Activated T-helper 17 cell treated with anti-CD3 and anti-CD28 coated beads, Interleukin-2, amount 50 U/mL, for 72 hours (primary cell): Measurements from ENCODE around the gene PLOD3. TPM values are rescaled to one million over a fixed set of nuclear protein-coding genes. Genes with fewer than 3 reads are reported as not detected.

Source experiments
- ATAC-seq: fragments of 150-1000 bp; cut with Tn5 transposase; replicated peaks from 2 replicates; pipeline ENCODE4 v1.10.0; 2021; ENCODE audit warnings: mild to moderate bottlenecking, moderate library complexity
- H3K27ac Mint-ChIP-seq: one replicate; pipeline ENCODE4 v1.8.0; 2022; ENCODE audit warnings: mixed read lengths
- H3K27me3 Mint-ChIP-seq: one replicate; pipeline ENCODE4 v1.8.0; 2022; ENCODE audit warnings: mixed read lengths
- H3K36me3 Mint-ChIP-seq: one replicate; pipeline ENCODE4 v1.8.0; 2022; ENCODE audit warnings: low read depth, mild to moderate bottlenecking, mixed read lengths
- H3K4me1 Mint-ChIP-seq: one replicate; pipeline ENCODE4 v1.8.0; 2022; ENCODE audit warnings: mixed read lengths
- H3K4me3 Mint-ChIP-seq: one replicate; pipeline ENCODE4 v1.8.0; 2022; ENCODE audit warnings: mild to moderate bottlenecking, mixed read lengths
- H3K9me3 Mint-ChIP-seq: one replicate; pipeline ENCODE4 v1.8.0; 2022; ENCODE audit warnings: mixed read lengths
- total RNA-seq, 2 donors: library from RNA; stranded (reverse); gene quantifications; one replicate each; pipeline ENCODE4 v1.2.3, GENCODE V29; 2022

PLOD3 gene
- total RNA-seq, 2 donors from 2014 or later: 55.6 to 69.6 TPM

- no peak overlapping the region for H3K27ac Mint-ChIP-seq
- no peak for ATAC-seq
- H3K4me3 Mint-ChIP-seq: peak overlapping the region; percentile 60
- H3K36me3 Mint-ChIP-seq: peaks cover under 1% of the 10 kb centered on the region
- H3K27me3 Mint-ChIP-seq: peaks cover 68% of the 10 kb centered on the region
- peaks cover 50% of the 10 kb centered on the region for H3K4me1 Mint-ChIP-seq
- no peaks in the 10 kb centered on the region for H3K9me3 Mint-ChIP-seq
These were observed 46.6 kb downstream of the PLOD3 start for GRCh38 chr7:101170617-101171441.

- peak; percentile 37 for ATAC-seq
- peaks cover 9% of the 10 kb centered on the region for H3K36me3 Mint-ChIP-seq
- no peak overlapping the region for H3K27ac Mint-ChIP-seq
- peaks cover 54% of the 10 kb centered on the region for H3K4me1 Mint-ChIP-seq
- peak overlapping the region; percentile 60 for H3K4me3 Mint-ChIP-seq
- peaks cover 64% of the 10 kb centered on the region for H3K27me3 Mint-ChIP-seq
- H3K9me3 Mint-ChIP-seq: no peaks in the 10 kb centered on the region
These were observed 47.4 kb downstream of the PLOD3 start for GRCh38 chr7:101169838-101170551.

GRCh38 chr7:101169110-101169837 is 48.1 kb downstream of the PLOD3 start:
- peaks cover 61% of the 10 kb centered on the region for H3K27me3 Mint-ChIP-seq
- H3K36me3 Mint-ChIP-seq: peaks cover 11% of the 10 kb centered on the region
- peaks cover 54% of the 10 kb centered on the region for H3K4me1 Mint-ChIP-seq
- ATAC-seq: no peak
- no peaks in the 10 kb centered on the region for H3K9me3 Mint-ChIP-seq
- peak overlapping the region; percentile 1 for H3K27ac Mint-ChIP-seq
- H3K4me3 Mint-ChIP-seq: peak overlapping the region; percentile 54

- Mint-ChIP-seq H3K4me3 (peak overlapping the region; percentile 54), H3K27me3 (peaks cover 56% of the 10 kb centered on the region)
These were observed 48.9 kb downstream of the PLOD3 start for GRCh38 chr7:101168412-101169049.

GRCh38 chr7:101167645-101168411 is 49.6 kb downstream of the PLOD3 start:
- ATAC-seq: no peak
- no peak overlapping the region for H3K27ac Mint-ChIP-seq
- peak overlapping the region; percentile 91 for H3K4me3 Mint-ChIP-seq
- peaks cover 50% of the 10 kb centered on the region for H3K4me1 Mint-ChIP-seq
- no peaks in the 10 kb centered on the region for H3K9me3 Mint-ChIP-seq
- H3K27me3 Mint-ChIP-seq: peaks cover 54% of the 10 kb centered on the region
- H3K36me3 Mint-ChIP-seq: peaks cover 11% of the 10 kb centered on the region

More at GRCh38 chr7:101168412-101169049, 48.9 kb downstream of the PLOD3 start:
- Mint-ChIP-seq H3K9me3 (no peaks in the 10 kb centered on the region), H3K4me1 (peaks cover 50% of the 10 kb centered on the region), H3K36me3 (peaks cover 11% of the 10 kb centered on the region), H3K27ac (no peak overlapping the region)
- ATAC-seq: no peak

DNA sequence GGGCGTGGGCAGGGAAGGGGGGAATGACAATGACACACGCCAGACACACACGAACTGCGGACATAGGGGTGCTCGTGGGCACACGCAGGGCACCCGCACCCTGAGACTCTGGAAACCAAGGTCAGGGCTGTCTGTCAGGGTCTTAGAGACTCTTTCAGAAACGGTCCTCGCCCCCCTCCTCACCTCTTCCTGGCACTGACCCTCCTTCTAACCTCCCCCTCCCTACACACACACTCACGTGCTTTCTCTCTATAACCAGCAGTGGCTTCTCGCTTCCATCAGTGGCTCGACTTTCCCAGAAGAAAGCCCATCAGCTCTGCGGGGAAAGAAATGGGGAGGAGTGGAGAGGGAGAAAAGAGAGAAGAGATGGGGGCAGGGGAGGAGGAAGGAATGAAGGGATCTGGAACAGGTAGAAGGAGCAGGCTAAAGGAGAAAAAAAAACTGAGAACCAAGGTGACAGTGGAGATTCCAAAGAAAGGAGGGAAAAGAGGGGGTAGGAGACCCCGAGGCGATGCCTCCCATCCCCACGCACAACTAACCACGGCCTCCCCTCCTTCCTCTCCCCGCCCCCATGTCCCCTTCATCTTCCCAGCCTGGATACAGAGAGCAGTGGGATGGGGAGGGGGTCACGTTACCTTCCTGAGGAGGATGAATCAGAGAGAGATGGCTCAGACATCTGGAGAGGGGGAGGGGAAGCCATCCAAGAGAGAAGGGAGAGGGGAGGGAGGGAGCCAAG is 50.3 kb downstream of the PLOD3 start:
- ATAC-seq: no peak
- Mint-ChIP-seq H3K27ac (no peak overlapping the region), H3K9me3 (no peaks in the 10 kb centered on the region), H3K27me3 (peaks cover 52% of the 10 kb centered on the region), H3K4me1 (peaks cover 50% of the 10 kb centered on the region), H3K36me3 (peaks cover 16% of the 10 kb centered on the region), H3K4me3 (peak overlapping the region; percentile 91)

DNA sequence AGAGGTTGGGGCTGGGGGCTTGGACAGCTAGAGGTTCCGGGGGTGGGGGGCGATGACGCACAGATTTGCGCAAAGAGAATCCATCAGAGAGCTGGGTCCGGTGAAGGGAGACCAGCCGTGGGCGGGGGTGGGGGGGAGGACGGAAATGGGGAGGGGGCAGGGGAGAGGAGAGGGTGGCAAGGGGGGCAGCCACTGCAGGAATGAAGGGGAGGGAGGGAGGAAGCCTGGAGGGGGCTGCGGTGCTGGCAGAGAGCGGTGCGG is 50.8 kb downstream of the PLOD3 start:
- peaks cover 48% of the 10 kb centered on the region for H3K27me3 Mint-ChIP-seq
- peaks cover 46% of the 10 kb centered on the region for H3K4me1 Mint-ChIP-seq
- H3K36me3 Mint-ChIP-seq: peaks cover 19% of the 10 kb centered on the region
- peak overlapping the region; percentile 91 for H3K4me3 Mint-ChIP-seq
- ATAC-seq: no peak
- H3K27ac Mint-ChIP-seq: no peak overlapping the region
- H3K9me3 Mint-ChIP-seq: no peaks in the 10 kb centered on the region

- Mint-ChIP-seq H3K4me1 (peaks cover 42% of the 10 kb centered on the region), H3K36me3 (peaks cover 23% of the 10 kb centered on the region), H3K9me3 (no peaks in the 10 kb centered on the region), H3K27me3 (peaks cover 48% of the 10 kb centered on the region), H3K27ac (peak overlapping the region; percentile 38), H3K4me3 (peak overlapping the region; percentile 91)
- ATAC-seq: no peak
These were observed 51.3 kb downstream of the PLOD3 start for GRCh38 chr7:101165958-101166647.

- H3K27me3 Mint-ChIP-seq: peaks cover 40% of the 10 kb centered on the region
- peak within 1 kb of the TSS; percentile 91 for H3K4me3 Mint-ChIP-seq
- peaks cover 35% of the 10 kb centered on the region for H3K4me1 Mint-ChIP-seq
- H3K27ac Mint-ChIP-seq: peak within 1 kb of the TSS; percentile 38
- peak; percentile 92 for ATAC-seq
- peaks cover 31% of the 10 kb centered on the region for H3K36me3 Mint-ChIP-seq
- no peaks in the 10 kb centered on the region for H3K9me3 Mint-ChIP-seq
These were observed 52.1 kb downstream of the PLOD3 start, which contains the start of gene VGF for GRCh38 chr7:101165075-101165957. Gene VGF (minus strand): TSS chr7:101165569. CDS start chr7:101164843, 726 bp downstream.

- H3K4me3 Mint-ChIP-seq: peak overlapping the region; percentile 91
- H3K9me3 Mint-ChIP-seq: no peaks in the 10 kb centered on the region
- H3K36me3 Mint-ChIP-seq: peaks cover 42% of the 10 kb centered on the region
- peaks cover 34% of the 10 kb centered on the region for H3K27me3 Mint-ChIP-seq
- H3K27ac Mint-ChIP-seq: no peak overlapping the region
- H3K4me1 Mint-ChIP-seq: peaks cover 28% of the 10 kb centered on the region
- ATAC-seq: no peak
These were observed 53.1 kb downstream of the PLOD3 start for GRCh38 chr7:101164071-101164840.

DNA sequence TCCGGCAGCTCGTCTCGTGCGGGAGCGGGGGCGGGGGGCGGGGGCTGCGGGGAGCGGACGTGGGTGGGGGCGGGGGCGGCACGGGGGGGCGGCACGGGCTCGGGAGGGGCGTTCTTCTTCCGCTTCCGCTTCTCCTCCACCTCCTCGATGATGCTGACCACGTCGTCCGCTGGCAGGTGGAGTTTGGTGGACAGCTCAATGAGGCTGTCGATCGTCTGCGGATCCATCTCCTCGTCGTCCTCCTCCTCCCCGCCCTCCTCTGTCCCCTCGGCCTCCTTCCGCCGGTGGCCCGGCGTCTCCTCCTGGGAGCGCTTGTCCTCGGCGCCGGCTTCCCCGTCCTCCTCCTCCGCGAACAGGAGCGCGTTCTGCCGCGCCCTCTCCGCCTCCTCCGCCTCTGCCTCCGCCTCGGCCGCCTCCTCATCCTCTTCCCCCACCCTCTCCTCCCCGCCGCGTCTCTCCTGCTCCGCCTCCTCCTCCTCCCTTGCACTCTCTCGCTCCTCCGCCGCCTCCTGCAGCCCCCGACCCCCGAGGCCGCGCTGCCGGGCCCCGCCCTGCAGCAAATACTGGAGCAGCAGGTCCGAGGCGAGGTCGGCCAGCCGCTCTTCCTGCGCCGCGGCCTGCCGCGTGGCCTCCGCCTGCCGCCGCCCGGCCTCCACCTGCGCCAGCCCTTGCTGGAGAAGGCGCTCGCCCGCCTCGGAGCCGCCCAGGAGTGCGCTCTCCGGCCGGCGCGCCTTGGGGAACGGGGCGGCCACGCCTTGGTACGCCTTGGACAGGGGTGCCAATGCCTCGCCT is 53.9 kb downstream of the PLOD3 start:
- peak; percentile 3 for ATAC-seq
- no peak overlapping the region for H3K27ac Mint-ChIP-seq

More for the DNA sequence above, 53.9 kb downstream of the PLOD3 start:
- peak overlapping the region; percentile 65 for H3K4me3 Mint-ChIP-seq
- H3K4me1 Mint-ChIP-seq: peaks cover 23% of the 10 kb centered on the region
- peaks cover 29% of the 10 kb centered on the region for H3K27me3 Mint-ChIP-seq
- H3K9me3 Mint-ChIP-seq: no peaks in the 10 kb centered on the region
- peaks cover 50% of the 10 kb centered on the region for H3K36me3 Mint-ChIP-seq
